ENCODE results near the gene C12orf54.
"Not testable (repeated sequence)": the region's sequence is repeated elsewhere in the genome, so short reads cannot be mapped to it uniquely, and the experiment has no call there.

C12orf54 gene

GRCh38 chr12:48447755-48448154, 34.5 kb upstream of the C12orf54 start:
- TF ChIP-seq MAX (IDR thresholded peaks at IDR 0.05; ENCODE audit: low read depth, low read length) = no peak
- TF ChIP-seq MYC (IDR thresholded peaks at IDR 0.05; ENCODE audit: low read depth, low read length) = no peak
- TF ChIP-seq CTCF (IDR thresholded peaks at IDR 0.05; ENCODE audit: low read depth, low read length) = no peak
- no peak for TF ChIP-seq POLR2A (IDR thresholded peaks at IDR 0.05; ENCODE audit: extremely low read depth, insufficient read length)
- peak; percentile 41 for DNase-seq (ENCODE audit: low read depth)
- H3K4me3 ChIP-seq (ENCODE audit: low read depth, low read length) = no peak overlapping the region

- TF ChIP-seq POLR2A (IDR thresholded peaks at IDR 0.05; ENCODE audit: extremely low read depth, insufficient read length) (no peak), MAX (IDR thresholded peaks at IDR 0.05; ENCODE audit: low read depth, low read length) (no peak), CTCF (IDR thresholded peaks at IDR 0.05; ENCODE audit: low read depth, low read length) (no peak), MYC (IDR thresholded peaks at IDR 0.05; ENCODE audit: low read depth, low read length) (no peak)
- no peak for DNase-seq (ENCODE audit: low read depth)
- no peak overlapping the region for H3K4me3 ChIP-seq (ENCODE audit: low read depth, low read length)
Measured at GRCh38 chr12:48451372-48451771, 30.9 kb upstream of the C12orf54 start.

DNA sequence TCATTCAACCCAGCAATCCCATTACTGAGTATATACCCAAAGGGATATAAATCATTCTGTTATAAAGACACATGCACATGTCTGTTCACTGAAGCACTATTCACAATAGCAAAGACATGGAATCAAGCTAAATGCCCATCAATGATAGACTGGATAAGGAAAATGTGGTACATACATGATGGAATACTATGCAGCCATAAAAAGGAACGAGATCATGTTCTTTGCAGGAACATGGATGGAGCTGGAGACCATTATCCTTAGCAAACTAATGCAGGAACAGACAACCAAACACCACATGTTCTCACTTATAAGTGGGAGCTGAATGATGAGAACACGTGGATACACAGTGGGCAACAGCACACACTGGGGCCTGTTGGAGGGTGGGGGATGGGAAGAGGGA, 29.3 kb upstream of the C12orf54 start:
- not testable (repeated sequence) for H3K4me3 ChIP-seq (ENCODE audit: low read depth, low read length); DNase-seq (ENCODE audit: low read depth)

- peak; percentile 45 for DNase-seq (ENCODE audit: low read depth)
- TF ChIP-seq MYC (IDR thresholded peaks at IDR 0.05; ENCODE audit: low read depth, low read length) (no peak), POLR2A (IDR thresholded peaks at IDR 0.05; ENCODE audit: extremely low read depth, insufficient read length) (no peak), CTCF (IDR thresholded peaks at IDR 0.05; ENCODE audit: low read depth, low read length) (peak; percentile 30), MAX (IDR thresholded peaks at IDR 0.05; ENCODE audit: low read depth, low read length) (no peak)
- no peak overlapping the region for H3K4me3 ChIP-seq (ENCODE audit: low read depth, low read length)
Measured at GRCh38 chr12:48454667-48455066, 27.6 kb upstream of the C12orf54 start.

DNA sequence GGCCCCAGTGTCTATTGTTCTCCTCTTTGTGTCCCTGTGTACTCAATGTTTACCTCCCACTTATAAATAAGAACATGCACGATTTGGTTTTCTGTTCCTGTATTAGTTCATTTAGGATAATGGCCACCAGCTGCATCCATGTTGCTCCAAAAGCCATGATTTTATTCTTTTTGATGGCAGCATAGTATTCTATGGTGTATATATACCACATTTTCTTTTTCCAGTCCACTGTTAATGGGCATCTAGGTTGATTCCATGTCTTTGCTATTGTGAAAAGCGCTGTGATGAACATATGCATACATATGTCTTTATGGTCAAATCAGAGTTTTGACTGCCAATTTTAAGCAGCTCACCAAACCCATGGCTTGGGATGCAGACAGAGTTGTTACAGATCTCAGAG, 27.2 kb upstream of the C12orf54 start:
- DNase-seq (ENCODE audit: low read depth) = no peak
- TF ChIP-seq POLR2A (IDR thresholded peaks at IDR 0.05; ENCODE audit: extremely low read depth, insufficient read length) (no peak), MYC (IDR thresholded peaks at IDR 0.05; ENCODE audit: low read depth, low read length) (no peak)
- no peak overlapping the region for H3K4me3 ChIP-seq (ENCODE audit: low read depth, low read length)

DNA sequence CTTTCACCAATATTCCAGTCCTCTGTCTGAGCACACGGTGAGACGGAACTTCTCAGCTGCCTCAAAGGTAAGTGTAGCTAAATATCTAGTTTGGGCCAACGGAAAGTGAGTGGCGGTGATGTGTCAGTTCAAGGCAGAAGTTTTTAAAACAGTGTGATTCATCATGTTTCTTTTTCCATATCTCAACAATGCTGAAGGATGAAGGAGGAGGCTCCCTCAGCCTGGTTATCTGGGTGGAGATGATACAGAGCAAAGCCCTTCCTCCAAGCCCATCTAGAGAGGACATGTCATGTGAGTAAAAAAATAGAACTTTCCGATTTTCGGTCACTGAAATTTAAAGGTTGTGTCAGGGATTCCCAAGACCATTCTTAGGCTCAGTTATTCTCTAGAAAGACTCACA, 23.0 kb upstream of the C12orf54 start:
- TF ChIP-seq MAX (IDR thresholded peaks at IDR 0.05; ENCODE audit: low read depth, low read length) (no peak), MYC (IDR thresholded peaks at IDR 0.05; ENCODE audit: low read depth, low read length) (no peak)
- DNase-seq (ENCODE audit: low read depth) = no peak
- no peak overlapping the region for H3K4me3 ChIP-seq (ENCODE audit: low read depth, low read length)

DNA sequence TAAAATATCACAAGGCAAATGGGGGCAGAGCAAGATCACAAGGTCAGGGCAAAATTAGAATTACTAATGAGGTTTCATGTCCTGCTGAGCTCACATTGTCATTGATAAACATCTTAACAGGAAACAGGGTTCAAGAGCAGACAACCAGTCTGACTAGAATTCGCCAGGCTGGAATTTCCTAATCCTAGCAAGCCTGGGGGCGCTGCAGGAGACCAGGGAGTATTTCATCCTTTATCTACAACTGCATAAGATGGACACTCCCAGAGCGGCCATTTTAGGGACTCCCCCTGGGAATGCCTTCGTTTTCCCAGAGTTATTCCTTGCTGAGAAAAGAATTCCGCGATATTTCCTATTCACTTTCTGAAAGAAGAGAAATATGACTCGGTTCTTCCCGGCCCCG, 13.3 kb upstream of the C12orf54 start:
- not testable (repeated sequence) for DNase-seq (ENCODE audit: low read depth); H3K4me3 ChIP-seq (ENCODE audit: low read depth, low read length)

- TF ChIP-seq CTCF (IDR thresholded peaks at IDR 0.05; ENCODE audit: low read depth, low read length) = no peak
- TF ChIP-seq MYC (IDR thresholded peaks at IDR 0.05; ENCODE audit: low read depth, low read length) = no peak
- no peak for TF ChIP-seq MAX (IDR thresholded peaks at IDR 0.05; ENCODE audit: low read depth, low read length)
- no peak for TF ChIP-seq POLR2A (IDR thresholded peaks at IDR 0.05; ENCODE audit: extremely low read depth, insufficient read length)
- H3K4me3 ChIP-seq (ENCODE audit: low read depth, low read length) = no peak within 1 kb of the TSS
- no peak for DNase-seq (ENCODE audit: low read depth)
Measured at GRCh38 chr12:48472259-48472658, 10.0 kb upstream of the C12orf54 start, which contains the start of gene ANP32D. TSS of gene ANP32D (plus strand) at chr12:48472559. CDS start at chr12:48472665, 106 bp downstream.

Measured in NB4 (cell line).